Stomach (tissue), 8 donors: ENCODE results near the gene DVL3. TPM values are rescaled to one million over a fixed set of nuclear protein-coding genes. Genes with fewer than 3 reads are reported as not detected.

Source experiments
- polyA plus RNA-seq, 3 donors: library from polyadenylated mRNA; stranded (reverse); fragments of 200-250 nt; gene quantifications; one replicate each; pipeline ENCODE4 v1.2.3, GENCODE V29; 2013
- total RNA-seq, 5 donors: library from RNA; depleted of rRNA; stranded (reverse); fragments of >200 nt; gene quantifications; one replicate each; pipeline versions ENCODE4 v1.1.0 to v1.2.3, GENCODE V29; 2014 to 2016
- donor health status: healthy with polysubstance abuse.
- donor health status: Bipolar disorder and iron deficiency.
- donor health status: healthy.

DVL3 gene
- total and polyA plus RNA-seq, 8 donors: 21.2 to 107 (median 40.2) TPM

Other genes with a start within 250 kb of the DVL3 start
- 100 to 1,000 TPM in 3 of 5 donors, 10 to 100 TPM in 2; 62.6 to 241 (median 122) TPM for gene ABCC5, start 137.5 kb upstream of the DVL3 start, total RNA-seq
- 10 to 100 TPM; 16.6 to 54.1 (median 19.7) TPM for gene ABCC5, start 137.5 kb upstream of the DVL3 start, polyA plus RNA-seq
- gene HTR3D, start 123.6 kb upstream of the DVL3 start, total RNA-seq: not detected
- gene HTR3D, start 123.6 kb upstream of the DVL3 start, polyA plus RNA-seq: not detected
- not detected for gene HTR3C, start 102.3 kb upstream of the DVL3 start, total RNA-seq
- gene HTR3C, start 102.3 kb upstream of the DVL3 start, polyA plus RNA-seq: not detected
- not detected for gene HTR3E, start 58.3 kb upstream of the DVL3 start, total RNA-seq
- not detected for gene HTR3E, start 58.3 kb upstream of the DVL3 start, polyA plus RNA-seq
- gene EIF2B5, start 20.0 kb upstream of the DVL3 start, total RNA-seq: 100 to 1,000 TPM in 1 of 5 donors, 10 to 100 TPM in 3, 1 to 10 TPM in 1; 1.4 to 113 (median 36.5) TPM
- 10 to 100 TPM; 33.0 to 42.0 (median 33.7) TPM for gene EIF2B5, start 20.0 kb upstream of the DVL3 start, polyA plus RNA-seq
- gene AP2M1, start 19.5 kb downstream of the DVL3 start, total RNA-seq: 100 to 1,000 TPM in 4 of 5 donors, 10 to 100 TPM in 1; 96.2 to 204 (median 134) TPM
- 100 to 1,000 TPM; 143 to 220 (median 208) TPM for gene AP2M1, start 19.5 kb downstream of the DVL3 start, polyA plus RNA-seq
- 100 to 1,000 TPM in 1 of 5 donors, 10 to 100 TPM in 4; 21.6 to 194 (median 55.9) TPM for gene ABCF3, start 30.8 kb downstream of the DVL3 start, total RNA-seq
- 10 to 100 TPM; 43.4 to 45.0 (median 44.5) TPM for gene ABCF3, start 30.8 kb downstream of the DVL3 start, polyA plus RNA-seq
- 10 to 100 TPM in 2 of 5 donors, 1 to 10 TPM in 2, under 1 TPM in 1; under 0.01 to 100.0 (median 2.4) TPM for gene VWA5B2, start 74.2 kb downstream of the DVL3 start, total RNA-seq
- 1 to 10 TPM; 1.6 to 3.5 (median 2.4) TPM for gene VWA5B2, start 74.2 kb downstream of the DVL3 start, polyA plus RNA-seq
- 100 to 1,000 TPM in 1 of 5 donors, 10 to 100 TPM in 4; 17.1 to 253 (median 24.1) TPM for gene ALG3, start 93.6 kb downstream of the DVL3 start, total RNA-seq
- gene ALG3, start 93.6 kb downstream of the DVL3 start, polyA plus RNA-seq: 10 to 100 TPM; 20.9 to 22.5 (median 20.9) TPM
- gene EEF1AKMT4, start 94.3 kb downstream of the DVL3 start, total RNA-seq: 10 to 100 TPM in 1 of 5 donors, 1 to 10 TPM in 2, under 1 TPM in 1, not detected in 1; 0.73 to 18.5 (median 4.2) TPM
- gene EEF1AKMT4, start 94.3 kb downstream of the DVL3 start, polyA plus RNA-seq: 1 to 10 TPM; 4.4 to 6.5 (median 6.4) TPM
- gene CAMK2N2, start 106.2 kb downstream of the DVL3 start, total RNA-seq: not detected
- gene CAMK2N2, start 106.2 kb downstream of the DVL3 start, polyA plus RNA-seq: 1 to 10 TPM in 1 of 3 donors, under 1 TPM in 2; 0.58 to 1.2 (median 0.68) TPM
- 1 to 10 TPM in 1 of 5 donors, under 1 TPM in 1, not detected in 3; 0.45 to 2.9 TPM for gene ECE2, start 120.6 kb downstream of the DVL3 start, total RNA-seq
- gene ECE2, start 120.6 kb downstream of the DVL3 start, polyA plus RNA-seq: not detected
- gene PSMD2, start 143.9 kb downstream of the DVL3 start, total RNA-seq: 100 to 1,000 TPM; 124 to 239 (median 172) TPM
- 100 to 1,000 TPM in 1 of 3 donors, 10 to 100 TPM in 2; 73.0 to 119 (median 81.7) TPM for gene PSMD2, start 143.9 kb downstream of the DVL3 start, polyA plus RNA-seq
- gene EIF4G1, start 159.2 kb downstream of the DVL3 start, total RNA-seq: 100 to 1,000 TPM; 167 to 572 (median 203) TPM
- 100 to 1,000 TPM in 2 of 3 donors, 10 to 100 TPM in 1; 86.5 to 171 (median 134) TPM for gene EIF4G1, start 159.2 kb downstream of the DVL3 start, polyA plus RNA-seq
- 10 to 100 TPM in 3 of 5 donors, 1 to 10 TPM in 2; 1.8 to 73.2 (median 28.8) TPM for gene FAM131A, start 182.2 kb downstream of the DVL3 start, total RNA-seq
- gene FAM131A, start 182.2 kb downstream of the DVL3 start, polyA plus RNA-seq: 10 to 100 TPM; 10.0 to 13.0 (median 12.5) TPM
- 10 to 100 TPM in 2 of 5 donors, 1 to 10 TPM in 3; 4.2 to 34.5 (median 5.8) TPM for gene CLCN2, start 206.2 kb downstream of the DVL3 start, total RNA-seq
- 1 to 10 TPM; 2.1 to 5.1 (median 2.5) TPM for gene CLCN2, start 206.2 kb downstream of the DVL3 start, polyA plus RNA-seq
- gene POLR2H, start 206.3 kb downstream of the DVL3 start, total RNA-seq: 100 to 1,000 TPM in 2 of 5 donors, 10 to 100 TPM in 3; 14.0 to 273 (median 85.0) TPM
- gene POLR2H, start 206.3 kb downstream of the DVL3 start, polyA plus RNA-seq: 100 to 1,000 TPM; 103 to 142 (median 116) TPM
- gene THPO, start 222.8 kb downstream of the DVL3 start, total RNA-seq: not detected
- gene THPO, start 222.8 kb downstream of the DVL3 start, polyA plus RNA-seq: 1 to 10 TPM in 1 of 3 donors, under 1 TPM in 2; 0.38 to 1.8 (median 0.93) TPM
- gene CHRD, start 224.7 kb downstream of the DVL3 start, total RNA-seq: 10 to 100 TPM in 1 of 5 donors, 1 to 10 TPM in 4; 6.1 to 27.2 (median 9.2) TPM
- gene CHRD, start 224.7 kb downstream of the DVL3 start, polyA plus RNA-seq: 1 to 10 TPM; 5.2 to 7.1 (median 5.7) TPM